WTC11 (cell line): ENCODE results near the gene CD2. TPM values are rescaled to one million over a fixed set of nuclear protein-coding genes. Genes with fewer than 3 reads are reported as not detected.

Experiments
- ATAC-seq: fragments of 200-7000 bp; cut with Tn5 transposase; 2 replicates; pipeline ENCODE4 v1.10.0; 2021; ENCODE audit warnings: mild to moderate bottlenecking, moderate library complexity
- CTCF ChIA-PET: fragments of 300-600 bp; sonication (Branson Sonifier 250); formaldehyde crosslinking; loops from one replicate; lab custom pipeline; 2021; ENCODE audit warnings: antibody characterized with exemption; lab: Charles Lee
- POLR2A ChIA-PET: fragments of 350-600 bp; sonication (Branson Sonifier 250); formaldehyde crosslinking; loops from one replicate; lab custom pipeline; 2021; ENCODE audit warnings: antibody characterized with exemption; lab: Charles Lee
- DNase-seq: peaks from one replicate; pipeline ENCODE4 v3.0.0; 2021; ENCODE audit warnings: low spot score
- H3K27ac Mint-ChIP-seq: 2 replicates; pipeline ENCODE4 v1.8.0; 2021; ENCODE audit warnings: mixed read lengths
- H3K27me3 Mint-ChIP-seq: 2 replicates; pipeline ENCODE4 v1.8.0; 2021; ENCODE audit warnings: low read depth, mild to moderate bottlenecking, moderate library complexity, mixed read lengths
- H3K36me3 Mint-ChIP-seq: 2 replicates; pipeline ENCODE4 v1.8.0; 2021; ENCODE audit warnings: mixed read lengths
- H3K4me1 Mint-ChIP-seq: 2 replicates; pipeline ENCODE4 v1.8.0; 2022; ENCODE audit warnings: mixed read lengths
- H3K4me3 Mint-ChIP-seq: 2 replicates; pipeline ENCODE4 v1.8.0; 2021; ENCODE audit warnings: mild to moderate bottlenecking, moderate library complexity, mixed read lengths
- H3K9me3 Mint-ChIP-seq: 2 replicates; pipeline ENCODE4 v1.8.0; 2021; ENCODE audit warnings: mixed read lengths
- ETV6 ChIP-seq: sonication (generic); formaldehyde crosslinking; IDR thresholded peaks from 2 replicates; pipeline ENCODE4 v1.8.1; 2022; ENCODE audit warnings: mild to moderate bottlenecking, missing genetic modification reagents
- NR1H2 ChIP-seq: sonication (generic); formaldehyde crosslinking; IDR thresholded peaks from 2 replicates; pipeline ENCODE4 v1.9.0; 2021; ENCODE audit warnings: mild to moderate bottlenecking, moderate library complexity, missing genetic modification reagents
- NR2C2 ChIP-seq: sonication (generic); formaldehyde crosslinking; IDR thresholded peaks from 2 replicates; pipeline ENCODE4 v1.8.0; 2022; ENCODE audit warnings: mild to moderate bottlenecking, missing genetic modification reagents
- TEAD4 ChIP-seq: sonication (generic); formaldehyde crosslinking; IDR thresholded peaks from 2 replicates; pipeline ENCODE4 v1.8.0; 2022; ENCODE audit warnings: mild to moderate bottlenecking, missing genetic modification reagents
- TP53 ChIP-seq: sonication (generic); formaldehyde crosslinking; IDR thresholded peaks from 2 replicates; pipeline ENCODE4 v1.8.1; 2023; ENCODE audit warnings: mild to moderate bottlenecking, missing genetic modification reagents
- ZNF416 ChIP-seq: fragments of 250-450 bp; sonication (Bioruptor Pico); IDR thresholded peaks from 2 replicates; pipeline ENCODE4 v1.9.0; 2021; ENCODE audit warnings: mild to moderate bottlenecking, inconsistent platforms
- total RNA-seq: library from RNA; stranded (reverse); gene quantifications from 3 replicates; pipeline ENCODE4 v1.2.3, GENCODE V29; 2021
- TF ChIP-seq, protein P1 (sequence below): fragments of 250-450 bp; sonication (Bioruptor Pico); IDR thresholded peaks from 2 replicates; pipeline ENCODE4 v2.1.2; 2022; ENCODE audit warnings: mild to moderate bottlenecking, moderate library complexity
- TF ChIP-seq, protein P2 (sequence below): sonication (generic); formaldehyde crosslinking; IDR thresholded peaks from 2 replicates; pipeline ENCODE4 v1.8.1; 2022; ENCODE audit warnings: missing genetic modification reagents, borderline replicate concordance
- TF ChIP-seq, protein P3 (sequence below): sonication (generic); formaldehyde crosslinking; IDR thresholded peaks from 2 replicates; pipeline ENCODE4 v1.8.1; 2023; ENCODE audit warnings: mild to moderate bottlenecking, missing genetic modification reagents
- TF ChIP-seq, protein P4 (sequence below): sonication (generic); formaldehyde crosslinking; IDR thresholded peaks from 2 replicates; pipeline ENCODE4 v1.8.0; 2023; ENCODE audit warnings: missing genetic modification reagents, mild to moderate bottlenecking, borderline replicate concordance
- TF ChIP-seq, protein P5 (sequence below): sonication (generic); formaldehyde crosslinking; IDR thresholded peaks from 2 replicates; pipeline ENCODE4 v1.8.0; 2023; ENCODE audit warnings: missing genetic modification reagents
- TF ChIP-seq, protein P6 (sequence below): sonication (generic); formaldehyde crosslinking; IDR thresholded peaks from 2 replicates; pipeline ENCODE4 v1.8.0; 2022; ENCODE audit warnings: mild to moderate bottlenecking, missing genetic modification reagents
- TF ChIP-seq, protein P7 (sequence below): sonication (generic); formaldehyde crosslinking; IDR thresholded peaks from 2 replicates; pipeline ENCODE4 v1.8.1; 2023; ENCODE audit warnings: mild to moderate bottlenecking, missing genetic modification reagents
- TF ChIP-seq, protein P8 (sequence below): sonication (generic); formaldehyde crosslinking; conservative IDR thresholded peaks from 2 replicates; pipeline ENCODE4 v1.8.1; 2023; ENCODE audit warnings: mild to moderate bottlenecking, low read depth, missing genetic modification reagents, moderate library complexity

CD2 gene
- total RNA-seq, 1 experiment from 2014 or later, result 0.13 TPM

DNA sequence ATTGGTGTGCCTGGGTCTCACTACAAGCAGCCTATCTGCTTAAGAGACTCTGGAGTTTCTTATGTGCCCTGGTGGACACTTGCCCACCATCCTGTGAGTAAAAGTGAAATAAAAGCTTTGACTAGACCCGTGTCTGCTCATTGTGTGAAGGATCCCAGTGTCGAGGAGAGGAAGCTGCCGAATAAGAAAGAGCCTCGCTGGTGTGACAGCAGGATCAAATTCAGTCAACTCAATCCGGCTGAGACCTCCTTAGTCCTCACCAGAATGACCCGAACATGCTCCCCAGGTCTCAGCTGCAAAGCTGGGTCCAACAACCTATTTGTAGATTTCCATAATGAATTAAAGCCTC lies 14.8 kb downstream of the CD2 start:
- 0 out of 2 replicates have a peak, but pooled peaks cover 3% of the 10 kb centered on the region for H3K4me1 Mint-ChIP-seq
- peaks cover 21% of the 10 kb centered on the region for H3K9me3 Mint-ChIP-seq
- CTCF ChIA-PET, result interaction anchor here (0.9 to 2.3 kb wide), 2 partner anchors 32 to 113 kb away, joined by 3 to 7 read pairs; no protein-coding TSS in a partner anchor
- H3K36me3 Mint-ChIP-seq, result no peaks in the 10 kb centered on the region
- no peak overlapping the region for H3K4me3 Mint-ChIP-seq
- TF ChIP-seq, protein P1, sequence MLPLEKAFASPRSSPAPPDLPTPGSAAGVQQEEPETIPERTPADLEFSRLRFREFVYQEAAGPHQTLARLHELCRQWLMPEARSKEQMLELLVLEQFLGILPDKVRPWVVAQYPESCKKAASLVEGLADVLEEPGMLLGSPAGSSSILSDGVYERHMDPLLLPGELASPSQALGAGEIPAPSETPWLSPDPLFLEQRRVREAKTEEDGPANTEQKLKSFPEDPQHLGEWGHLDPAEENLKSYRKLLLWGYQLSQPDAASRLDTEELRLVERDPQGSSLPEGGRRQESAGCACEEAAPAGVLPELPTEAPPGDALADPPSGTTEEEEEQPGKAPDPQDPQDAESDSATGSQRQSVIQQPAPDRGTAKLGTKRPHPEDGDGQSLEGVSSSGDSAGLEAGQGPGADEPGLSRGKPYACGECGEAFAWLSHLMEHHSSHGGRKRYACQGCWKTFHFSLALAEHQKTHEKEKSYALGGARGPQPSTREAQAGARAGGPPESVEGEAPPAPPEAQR, result no peak
- no peak for TF ChIP-seq ETV6
- TF ChIP-seq NR1H2 (CRISPR knock-in tag), result no peak
- TF ChIP-seq, protein P2, sequence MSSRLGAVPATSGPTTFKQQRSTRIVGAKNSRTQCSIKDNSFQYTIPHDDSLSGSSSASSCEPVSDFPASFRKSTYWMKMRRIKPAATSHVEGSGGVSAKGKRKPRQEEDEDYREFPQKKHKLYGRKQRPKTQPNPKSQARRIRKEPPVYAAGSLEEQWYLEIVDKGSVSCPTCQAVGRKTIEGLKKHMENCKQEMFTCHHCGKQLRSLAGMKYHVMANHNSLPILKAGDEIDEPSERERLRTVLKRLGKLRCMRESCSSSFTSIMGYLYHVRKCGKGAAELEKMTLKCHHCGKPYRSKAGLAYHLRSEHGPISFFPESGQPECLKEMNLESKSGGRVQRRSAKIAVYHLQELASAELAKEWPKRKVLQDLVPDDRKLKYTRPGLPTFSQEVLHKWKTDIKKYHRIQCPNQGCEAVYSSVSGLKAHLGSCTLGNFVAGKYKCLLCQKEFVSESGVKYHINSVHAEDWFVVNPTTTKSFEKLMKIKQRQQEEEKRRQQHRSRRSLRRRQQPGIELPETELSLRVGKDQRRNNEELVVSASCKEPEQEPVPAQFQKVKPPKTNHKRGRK, result no peak
- TF ChIP-seq, protein P3, sequence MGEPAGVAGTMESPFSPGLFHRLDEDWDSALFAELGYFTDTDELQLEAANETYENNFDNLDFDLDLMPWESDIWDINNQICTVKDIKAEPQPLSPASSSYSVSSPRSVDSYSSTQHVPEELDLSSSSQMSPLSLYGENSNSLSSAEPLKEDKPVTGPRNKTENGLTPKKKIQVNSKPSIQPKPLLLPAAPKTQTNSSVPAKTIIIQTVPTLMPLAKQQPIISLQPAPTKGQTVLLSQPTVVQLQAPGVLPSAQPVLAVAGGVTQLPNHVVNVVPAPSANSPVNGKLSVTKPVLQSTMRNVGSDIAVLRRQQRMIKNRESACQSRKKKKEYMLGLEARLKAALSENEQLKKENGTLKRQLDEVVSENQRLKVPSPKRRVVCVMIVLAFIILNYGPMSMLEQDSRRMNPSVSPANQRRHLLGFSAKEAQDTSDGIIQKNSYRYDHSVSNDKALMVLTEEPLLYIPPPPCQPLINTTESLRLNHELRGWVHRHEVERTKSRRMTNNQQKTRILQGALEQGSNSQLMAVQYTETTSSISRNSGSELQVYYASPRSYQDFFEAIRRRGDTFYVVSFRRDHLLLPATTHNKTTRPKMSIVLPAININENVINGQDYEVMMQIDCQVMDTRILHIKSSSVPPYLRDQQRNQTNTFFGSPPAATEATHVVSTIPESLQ (CRISPR knock-in tag), result no peak
- no peak for TF ChIP-seq NR2C2
- TF ChIP-seq TEAD4, result no peak
- TF ChIP-seq, protein P4, sequence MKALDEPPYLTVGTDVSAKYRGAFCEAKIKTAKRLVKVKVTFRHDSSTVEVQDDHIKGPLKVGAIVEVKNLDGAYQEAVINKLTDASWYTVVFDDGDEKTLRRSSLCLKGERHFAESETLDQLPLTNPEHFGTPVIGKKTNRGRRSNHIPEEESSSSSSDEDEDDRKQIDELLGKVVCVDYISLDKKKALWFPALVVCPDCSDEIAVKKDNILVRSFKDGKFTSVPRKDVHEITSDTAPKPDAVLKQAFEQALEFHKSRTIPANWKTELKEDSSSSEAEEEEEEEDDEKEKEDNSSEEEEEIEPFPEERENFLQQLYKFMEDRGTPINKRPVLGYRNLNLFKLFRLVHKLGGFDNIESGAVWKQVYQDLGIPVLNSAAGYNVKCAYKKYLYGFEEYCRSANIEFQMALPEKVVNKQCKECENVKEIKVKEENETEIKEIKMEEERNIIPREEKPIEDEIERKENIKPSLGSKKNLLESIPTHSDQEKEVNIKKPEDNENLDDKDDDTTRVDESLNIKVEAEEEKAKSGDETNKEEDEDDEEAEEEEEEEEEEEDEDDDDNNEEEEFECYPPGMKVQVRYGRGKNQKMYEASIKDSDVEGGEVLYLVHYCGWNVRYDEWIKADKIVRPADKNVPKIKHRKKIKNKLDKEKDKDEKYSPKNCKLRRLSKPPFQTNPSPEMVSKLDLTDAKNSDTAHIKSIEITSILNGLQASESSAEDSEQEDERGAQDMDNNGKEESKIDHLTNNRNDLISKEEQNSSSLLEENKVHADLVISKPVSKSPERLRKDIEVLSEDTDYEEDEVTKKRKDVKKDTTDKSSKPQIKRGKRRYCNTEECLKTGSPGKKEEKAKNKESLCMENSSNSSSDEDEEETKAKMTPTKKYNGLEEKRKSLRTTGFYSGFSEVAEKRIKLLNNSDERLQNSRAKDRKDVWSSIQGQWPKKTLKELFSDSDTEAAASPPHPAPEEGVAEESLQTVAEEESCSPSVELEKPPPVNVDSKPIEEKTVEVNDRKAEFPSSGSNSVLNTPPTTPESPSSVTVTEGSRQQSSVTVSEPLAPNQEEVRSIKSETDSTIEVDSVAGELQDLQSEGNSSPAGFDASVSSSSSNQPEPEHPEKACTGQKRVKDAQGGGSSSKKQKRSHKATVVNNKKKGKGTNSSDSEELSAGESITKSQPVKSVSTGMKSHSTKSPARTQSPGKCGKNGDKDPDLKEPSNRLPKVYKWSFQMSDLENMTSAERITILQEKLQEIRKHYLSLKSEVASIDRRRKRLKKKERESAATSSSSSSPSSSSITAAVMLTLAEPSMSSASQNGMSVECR, result no peak
- TF ChIP-seq ZNF416, result no peak
- POLR2A ChIA-PET, result no interaction called here
- no peak for ATAC-seq
- H3K27ac Mint-ChIP-seq, result no peak overlapping the region
- H3K27me3 Mint-ChIP-seq, result no peaks in the 10 kb centered on the region
- no peak for DNase-seq

DNA sequence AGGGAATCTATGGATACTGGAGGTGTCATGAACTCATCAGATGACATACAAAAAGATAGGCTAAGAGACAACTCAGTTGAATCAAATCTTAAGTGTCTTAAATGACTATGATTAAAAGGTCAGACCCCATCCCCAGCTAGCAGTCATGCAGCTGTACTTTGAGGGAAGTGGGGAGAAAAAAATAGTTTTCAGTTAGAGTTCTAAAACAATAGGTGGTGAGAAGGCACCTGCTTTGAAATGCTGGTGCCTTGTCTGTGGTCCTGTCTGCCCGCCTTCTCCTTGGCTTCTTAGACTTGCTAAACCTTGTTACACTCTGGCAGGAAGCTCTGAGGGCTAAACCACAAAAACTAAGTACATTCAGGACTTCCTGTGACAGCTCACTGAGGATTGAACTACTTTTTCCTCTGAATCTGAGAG lies 15.3 kb downstream of the CD2 start:
- Mint-ChIP-seq H3K9me3 (peaks cover 21% of the 10 kb centered on the region), H3K36me3 (no peaks in the 10 kb centered on the region), H3K4me3 (no peak overlapping the region), H3K27me3 (no peaks in the 10 kb centered on the region), H3K4me1 (0 out of 2 replicates have a peak, but pooled peaks cover 3% of the 10 kb centered on the region), H3K27ac (no peak overlapping the region)
- TF ChIP-seq, protein P5, sequence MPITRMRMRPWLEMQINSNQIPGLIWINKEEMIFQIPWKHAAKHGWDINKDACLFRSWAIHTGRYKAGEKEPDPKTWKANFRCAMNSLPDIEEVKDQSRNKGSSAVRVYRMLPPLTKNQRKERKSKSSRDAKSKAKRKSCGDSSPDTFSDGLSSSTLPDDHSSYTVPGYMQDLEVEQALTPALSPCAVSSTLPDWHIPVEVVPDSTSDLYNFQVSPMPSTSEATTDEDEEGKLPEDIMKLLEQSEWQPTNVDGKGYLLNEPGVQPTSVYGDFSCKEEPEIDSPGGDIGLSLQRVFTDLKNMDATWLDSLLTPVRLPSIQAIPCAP (CRISPR knock-in tag), result no peak
- TF ChIP-seq NR1H2 (CRISPR knock-in tag), result no peak
- TF ChIP-seq, protein P6, sequence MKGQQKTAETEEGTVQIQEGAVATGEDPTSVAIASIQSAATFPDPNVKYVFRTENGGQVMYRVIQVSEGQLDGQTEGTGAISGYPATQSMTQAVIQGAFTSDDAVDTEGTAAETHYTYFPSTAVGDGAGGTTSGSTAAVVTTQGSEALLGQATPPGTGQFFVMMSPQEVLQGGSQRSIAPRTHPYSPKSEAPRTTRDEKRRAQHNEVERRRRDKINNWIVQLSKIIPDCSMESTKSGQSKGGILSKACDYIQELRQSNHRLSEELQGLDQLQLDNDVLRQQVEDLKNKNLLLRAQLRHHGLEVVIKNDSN (CRISPR knock-in tag), result no peak
- TF ChIP-seq, protein P7, sequence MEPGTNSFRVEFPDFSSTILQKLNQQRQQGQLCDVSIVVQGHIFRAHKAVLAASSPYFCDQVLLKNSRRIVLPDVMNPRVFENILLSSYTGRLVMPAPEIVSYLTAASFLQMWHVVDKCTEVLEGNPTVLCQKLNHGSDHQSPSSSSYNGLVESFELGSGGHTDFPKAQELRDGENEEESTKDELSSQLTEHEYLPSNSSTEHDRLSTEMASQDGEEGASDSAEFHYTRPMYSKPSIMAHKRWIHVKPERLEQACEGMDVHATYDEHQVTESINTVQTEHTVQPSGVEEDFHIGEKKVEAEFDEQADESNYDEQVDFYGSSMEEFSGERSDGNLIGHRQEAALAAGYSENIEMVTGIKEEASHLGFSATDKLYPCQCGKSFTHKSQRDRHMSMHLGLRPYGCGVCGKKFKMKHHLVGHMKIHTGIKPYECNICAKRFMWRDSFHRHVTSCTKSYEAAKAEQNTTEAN (CRISPR knock-in tag), result no peak
- no peak for TF ChIP-seq ETV6
- TF ChIP-seq, protein P3 (CRISPR knock-in tag), result no peak
- TF ChIP-seq TP53 (CRISPR knock-in tag), result no peak
- TF ChIP-seq, protein P8, sequence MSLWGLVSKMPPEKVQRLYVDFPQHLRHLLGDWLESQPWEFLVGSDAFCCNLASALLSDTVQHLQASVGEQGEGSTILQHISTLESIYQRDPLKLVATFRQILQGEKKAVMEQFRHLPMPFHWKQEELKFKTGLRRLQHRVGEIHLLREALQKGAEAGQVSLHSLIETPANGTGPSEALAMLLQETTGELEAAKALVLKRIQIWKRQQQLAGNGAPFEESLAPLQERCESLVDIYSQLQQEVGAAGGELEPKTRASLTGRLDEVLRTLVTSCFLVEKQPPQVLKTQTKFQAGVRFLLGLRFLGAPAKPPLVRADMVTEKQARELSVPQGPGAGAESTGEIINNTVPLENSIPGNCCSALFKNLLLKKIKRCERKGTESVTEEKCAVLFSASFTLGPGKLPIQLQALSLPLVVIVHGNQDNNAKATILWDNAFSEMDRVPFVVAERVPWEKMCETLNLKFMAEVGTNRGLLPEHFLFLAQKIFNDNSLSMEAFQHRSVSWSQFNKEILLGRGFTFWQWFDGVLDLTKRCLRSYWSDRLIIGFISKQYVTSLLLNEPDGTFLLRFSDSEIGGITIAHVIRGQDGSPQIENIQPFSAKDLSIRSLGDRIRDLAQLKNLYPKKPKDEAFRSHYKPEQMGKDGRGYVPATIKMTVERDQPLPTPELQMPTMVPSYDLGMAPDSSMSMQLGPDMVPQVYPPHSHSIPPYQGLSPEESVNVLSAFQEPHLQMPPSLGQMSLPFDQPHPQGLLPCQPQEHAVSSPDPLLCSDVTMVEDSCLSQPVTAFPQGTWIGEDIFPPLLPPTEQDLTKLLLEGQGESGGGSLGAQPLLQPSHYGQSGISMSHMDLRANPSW (CRISPR knock-in tag), result no peak
- ChIA-PET CTCF (interaction anchor here (0.9 to 2.3 kb wide), 2 partner anchors 32 to 112 kb away, joined by 3 to 7 read pairs; no protein-coding TSS in a partner anchor), POLR2A (no interaction called here)
- ATAC-seq, result no peak
- DNase-seq, result no peak
